ENCODE measurements around the gene OR5H2. TPM values are rescaled to one million over a fixed set of nuclear protein-coding genes. Genes with fewer than 3 reads are reported as not detected.

Gene OR5H2
- total RNA-seq, 1 donor from 2014 or later, result not detected

- no peak for DNase-seq
- Mint-ChIP-seq H3K4me1 (ENCODE audit: low read depth, unreplicated experiment) (no peaks in the 10 kb centered on the region), H3K4me3 (ENCODE audit: unreplicated experiment) (no peak overlapping the region), H3K27me3 (ENCODE audit: unreplicated experiment) (no peaks in the 10 kb centered on the region), H3K9me3 (ENCODE audit: unreplicated experiment) (peaks cover 3% of the 10 kb centered on the region), H3K36me3 (ENCODE audit: unreplicated experiment) (peaks cover 10% of the 10 kb centered on the region), H3K27ac (ENCODE audit: unreplicated experiment) (no peak overlapping the region)
- TF ChIP-seq CTCF (IDR thresholded peaks at IDR 0.05; ENCODE audit: partially characterized antibody, unreplicated experiment), result no peak
Measured at GRCh38 chr3:98269846-98270245, 12.5 kb upstream of the OR5H2 start.

- TF ChIP-seq CTCF (IDR thresholded peaks at IDR 0.05; ENCODE audit: partially characterized antibody, unreplicated experiment), result no peak
- no peaks in the 10 kb centered on the region for H3K27me3 Mint-ChIP-seq (ENCODE audit: unreplicated experiment)
- H3K27ac Mint-ChIP-seq (ENCODE audit: unreplicated experiment), result no peak overlapping the region
- peaks cover 10% of the 10 kb centered on the region for H3K36me3 Mint-ChIP-seq (ENCODE audit: unreplicated experiment)
- H3K4me1 Mint-ChIP-seq (ENCODE audit: low read depth, unreplicated experiment), result no peaks in the 10 kb centered on the region
- no peak for DNase-seq
- peaks cover 3% of the 10 kb centered on the region for H3K9me3 Mint-ChIP-seq (ENCODE audit: unreplicated experiment)
- H3K4me3 Mint-ChIP-seq (ENCODE audit: unreplicated experiment), result no peak overlapping the region
Measured at GRCh38 chr3:98272126-98272525, 10.2 kb upstream of the OR5H2 start.

- H3K27ac Mint-ChIP-seq (ENCODE audit: unreplicated experiment), result no peak overlapping the region
- H3K4me1 Mint-ChIP-seq (ENCODE audit: low read depth, unreplicated experiment), result no peaks in the 10 kb centered on the region
- no peak for DNase-seq
- TF ChIP-seq CTCF (IDR thresholded peaks at IDR 0.05; ENCODE audit: partially characterized antibody, unreplicated experiment), result no peak
- no peaks in the 10 kb centered on the region for H3K27me3 Mint-ChIP-seq (ENCODE audit: unreplicated experiment)
- no peak overlapping the region for H3K4me3 Mint-ChIP-seq (ENCODE audit: unreplicated experiment)
- peaks cover 10% of the 10 kb centered on the region for H3K36me3 Mint-ChIP-seq (ENCODE audit: unreplicated experiment)
- H3K9me3 Mint-ChIP-seq (ENCODE audit: unreplicated experiment), result peaks cover 2% of the 10 kb centered on the region
Measured at GRCh38 chr3:98274914-98275313, 7.4 kb upstream of the OR5H2 start.

GRCh38 chr3:98290916-98291315 lies 8.6 kb downstream of the OR5H2 start:
- TF ChIP-seq CTCF (IDR thresholded peaks at IDR 0.05; ENCODE audit: partially characterized antibody, unreplicated experiment), result no peak
- no peak overlapping the region for H3K4me3 Mint-ChIP-seq (ENCODE audit: unreplicated experiment)
- H3K4me1 Mint-ChIP-seq (ENCODE audit: low read depth, unreplicated experiment), result no peaks in the 10 kb centered on the region
- peaks cover 3% of the 10 kb centered on the region for H3K36me3 Mint-ChIP-seq (ENCODE audit: unreplicated experiment)
- peaks cover 6% of the 10 kb centered on the region for H3K9me3 Mint-ChIP-seq (ENCODE audit: unreplicated experiment)
- H3K27ac Mint-ChIP-seq (ENCODE audit: unreplicated experiment), result no peak overlapping the region
- H3K27me3 Mint-ChIP-seq (ENCODE audit: unreplicated experiment), result peaks cover under 1% of the 10 kb centered on the region
- DNase-seq, result no peak

- H3K36me3 Mint-ChIP-seq (ENCODE audit: unreplicated experiment), result peaks cover 3% of the 10 kb centered on the region
- TF ChIP-seq CTCF (IDR thresholded peaks at IDR 0.05; ENCODE audit: partially characterized antibody, unreplicated experiment), result no peak
- no peak overlapping the region for H3K4me3 Mint-ChIP-seq (ENCODE audit: unreplicated experiment)
- H3K9me3 Mint-ChIP-seq (ENCODE audit: unreplicated experiment), result peaks cover 7% of the 10 kb centered on the region
- peaks cover 2% of the 10 kb centered on the region for H3K27me3 Mint-ChIP-seq (ENCODE audit: unreplicated experiment)
- H3K4me1 Mint-ChIP-seq (ENCODE audit: low read depth, unreplicated experiment), result no peaks in the 10 kb centered on the region
- DNase-seq, result no peak
- H3K27ac Mint-ChIP-seq (ENCODE audit: unreplicated experiment), result no peak overlapping the region
Measured at GRCh38 chr3:98291332-98291957, 9.1 kb downstream of the OR5H2 start.
